Dedifferentiated amniotic fluid mesenchymal stem cell (primary cell): ENCODE results near the gene NRBP1.

Experiments
- DNase-seq: peaks from one replicate; pipeline ENCODE4 v3.0.0-alpha.2; 2016; ENCODE audit errors: extremely low spot score

Gene NRBP1

DNA sequence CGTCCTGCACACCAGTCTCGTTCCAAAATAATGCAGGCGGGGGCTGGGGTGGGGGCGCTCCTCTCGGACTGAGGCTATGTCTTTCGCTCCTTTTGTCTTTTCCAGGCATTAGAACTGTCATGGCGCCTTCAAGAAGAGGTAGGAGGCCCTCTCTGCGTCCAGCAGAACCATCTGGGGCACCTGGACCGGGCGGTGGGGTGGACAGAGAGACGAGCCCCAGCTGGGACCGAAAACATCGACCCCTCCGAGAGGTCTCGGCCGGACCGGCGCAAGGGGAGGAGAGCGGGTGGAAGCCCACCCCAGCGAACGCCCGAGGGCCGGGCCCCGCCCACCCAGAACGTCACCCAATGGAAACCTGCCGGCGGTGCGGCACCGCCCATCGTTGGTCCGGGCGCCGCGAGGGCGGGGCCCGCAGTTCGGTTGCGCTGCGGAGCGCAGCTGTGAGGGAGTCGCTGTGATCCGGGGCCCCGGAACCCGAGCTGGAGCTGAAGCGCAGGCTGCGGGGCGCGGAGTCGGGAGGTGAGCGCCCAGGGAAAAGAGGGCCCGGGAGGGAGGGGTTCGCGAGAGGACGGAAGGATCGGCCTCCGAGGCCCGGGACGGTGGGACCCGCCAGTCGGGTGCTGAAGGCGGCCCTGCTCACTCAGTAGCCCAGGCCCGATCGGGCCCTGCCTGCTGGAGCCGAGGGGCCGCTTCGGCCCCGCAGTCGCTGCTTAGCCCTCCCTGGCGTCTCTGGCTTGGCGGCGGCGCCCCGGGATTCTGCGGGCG is at the start of gene NRBP1:
Gene NRBP1 (plus strand): TSS at position 419 of the 765 bp plus-strand sequence. CDS start 4,643 bp downstream, outside the sequence.
- DNase-seq: peak; percentile 78

DNA sequence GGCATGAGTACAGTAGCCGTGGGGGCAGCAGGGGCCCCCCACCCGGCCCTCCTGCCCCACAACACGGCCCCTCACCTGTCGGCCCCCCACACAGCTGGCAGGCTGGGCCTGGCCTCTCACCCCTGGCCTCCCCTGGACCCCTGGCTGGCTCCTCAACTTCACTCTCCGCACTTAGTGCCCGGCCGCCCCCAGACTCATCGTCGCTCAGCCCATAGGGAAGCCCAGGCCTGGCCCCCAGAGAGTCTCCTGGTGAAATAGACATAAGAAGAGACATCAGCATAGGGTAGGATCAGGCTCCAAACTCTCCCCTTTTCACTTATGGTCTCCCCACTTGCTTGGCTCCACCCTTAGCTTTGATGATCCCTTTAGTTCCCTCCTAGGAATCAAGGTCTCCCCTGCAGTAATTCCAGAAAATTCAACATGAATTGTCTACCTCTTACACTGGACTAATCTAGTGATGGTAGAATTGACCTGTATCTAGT is 49.6 kb upstream of the NRBP1 start:
- DNase-seq: no peak

DNA sequence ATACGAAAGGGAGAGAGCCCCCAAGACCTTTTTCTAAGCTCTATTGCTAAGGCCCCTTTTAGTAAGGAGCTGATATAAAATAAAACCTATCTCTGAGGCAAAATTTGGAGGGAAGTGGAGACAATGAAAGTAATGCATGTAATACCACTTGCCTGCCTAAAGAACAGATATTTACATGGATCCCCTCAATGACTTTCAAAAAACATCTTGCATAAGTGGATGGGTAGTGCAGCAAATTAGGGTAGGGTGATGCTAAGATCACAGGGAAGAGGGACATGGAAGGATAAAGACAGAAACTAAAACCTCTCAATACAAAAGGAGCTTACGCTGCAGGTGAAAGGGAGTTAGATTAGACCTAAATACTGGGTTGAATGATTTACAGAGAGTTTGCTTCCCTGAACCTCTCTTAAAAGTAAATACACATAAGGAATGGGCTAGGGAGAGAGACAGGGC is 49.0 kb upstream of the NRBP1 start:
- no peak for DNase-seq

DNA sequence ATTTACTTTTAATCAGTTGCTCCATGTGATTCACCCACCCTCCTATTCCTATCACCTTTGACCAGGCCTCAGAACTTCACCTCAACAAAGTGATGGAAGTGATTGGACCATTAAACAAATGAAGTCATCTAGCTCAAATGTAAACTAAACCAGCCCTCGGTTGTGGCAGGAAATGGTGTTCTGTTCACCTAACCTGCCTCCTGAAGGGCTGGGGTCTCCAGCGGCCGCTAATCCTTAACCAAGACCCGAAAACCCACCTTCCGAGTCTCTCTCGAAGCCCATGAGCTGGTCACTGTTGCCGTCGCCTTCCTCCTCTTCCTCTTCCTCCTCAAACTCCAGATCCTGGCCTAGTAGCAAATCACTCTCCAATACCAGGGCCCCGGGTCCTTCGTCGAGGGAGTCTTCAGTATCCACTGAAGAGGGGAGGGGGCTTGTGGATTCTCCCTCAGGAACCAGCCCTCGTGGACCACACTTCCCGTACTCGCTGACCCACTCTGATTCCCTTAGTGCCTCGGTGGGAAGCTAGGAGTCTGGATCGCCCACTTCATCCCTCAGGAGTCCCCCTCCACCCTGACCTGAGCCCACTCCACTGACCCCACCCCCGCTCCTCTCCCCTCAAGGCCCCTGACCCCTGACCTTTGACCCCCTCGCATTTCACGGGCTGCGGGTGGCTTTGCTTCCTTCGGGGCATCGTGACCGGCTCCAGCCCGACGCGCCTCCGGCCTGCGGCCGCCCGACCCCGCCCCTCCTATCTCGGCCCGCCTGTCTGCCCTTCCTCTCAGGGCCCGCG is 48.4 kb upstream of the NRBP1 start:
- no peak for DNase-seq

DNA sequence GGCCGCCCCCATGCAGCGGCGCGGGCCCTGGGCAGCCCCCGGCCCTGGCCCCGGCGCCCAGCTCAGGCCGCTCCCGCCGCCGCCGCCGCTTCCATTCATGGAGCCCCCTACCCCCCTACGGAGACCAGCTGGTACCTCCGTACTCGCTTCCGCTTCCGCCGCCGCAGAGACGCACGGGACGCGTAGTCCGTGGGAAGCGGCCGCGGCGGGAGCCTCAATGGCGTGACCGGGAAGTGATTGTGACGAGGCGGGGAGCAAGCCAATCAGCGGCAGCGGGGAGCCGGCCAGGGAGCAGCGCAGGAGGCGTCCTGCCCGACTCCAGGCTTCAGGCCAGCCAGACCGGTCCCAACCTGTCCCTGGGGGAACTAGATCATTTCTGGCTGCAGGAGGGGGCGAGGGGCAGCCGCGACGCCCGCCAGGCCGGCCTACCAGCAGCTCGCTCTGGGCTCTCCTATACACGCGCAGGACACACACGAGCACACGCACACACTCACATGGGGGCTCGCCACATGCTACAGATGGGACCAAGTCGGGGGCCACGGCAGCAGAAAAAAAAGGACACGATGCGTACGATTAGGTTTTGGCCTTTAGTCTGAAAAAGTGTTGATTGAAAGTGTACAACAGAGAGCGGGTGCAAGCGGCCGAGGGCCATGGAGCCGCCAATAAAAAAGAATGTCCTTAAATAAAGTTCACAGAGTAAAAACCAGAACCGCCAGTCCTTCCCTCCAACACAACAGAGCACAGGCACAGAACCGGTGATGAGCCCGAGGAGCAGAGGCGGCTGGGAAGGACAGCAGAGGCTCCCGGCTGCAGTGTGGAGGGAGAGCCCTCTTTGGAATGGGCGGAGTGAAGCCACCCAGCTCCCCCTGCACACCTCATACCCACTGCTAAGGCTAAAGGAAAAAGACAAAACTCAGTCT is 47.5 kb upstream of the NRBP1 start, which contains the start of gene ZNF513:
Gene ZNF513 (minus strand): TSS at position 109 of the 920 bp plus-strand sequence. CDS start 208 bp downstream, outside the sequence.
- peak; percentile 94 for DNase-seq

DNA sequence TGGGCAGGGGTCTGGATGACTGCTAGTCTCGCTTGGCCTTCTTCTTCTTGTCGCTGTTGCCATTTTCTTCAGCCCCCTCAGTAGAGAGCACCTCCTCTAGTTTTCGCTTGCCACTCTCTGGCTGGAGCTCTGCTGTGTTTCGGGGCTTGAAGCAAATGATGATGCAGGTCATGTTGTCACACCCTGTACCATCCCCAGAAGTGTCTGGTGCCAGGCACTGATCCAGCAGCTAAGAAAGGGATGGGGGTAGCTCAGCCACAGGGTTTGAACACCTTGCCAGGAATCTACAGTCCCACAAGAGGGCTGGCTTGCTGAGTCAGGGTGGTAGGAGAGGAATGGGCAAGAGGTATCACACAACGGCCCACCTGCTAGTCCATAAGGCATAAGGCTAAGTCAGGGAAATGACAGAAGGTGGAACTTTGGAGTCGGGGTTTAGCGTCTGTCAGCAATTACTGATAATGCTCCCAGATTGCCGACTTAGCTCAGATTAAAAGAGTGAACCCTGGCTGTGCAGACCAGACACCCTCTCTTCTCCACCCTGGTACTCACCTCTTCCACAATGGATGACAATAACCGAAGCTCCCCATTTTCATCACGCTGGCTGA is 46.8 kb upstream of the NRBP1 start:
- no peak for DNase-seq

DNA sequence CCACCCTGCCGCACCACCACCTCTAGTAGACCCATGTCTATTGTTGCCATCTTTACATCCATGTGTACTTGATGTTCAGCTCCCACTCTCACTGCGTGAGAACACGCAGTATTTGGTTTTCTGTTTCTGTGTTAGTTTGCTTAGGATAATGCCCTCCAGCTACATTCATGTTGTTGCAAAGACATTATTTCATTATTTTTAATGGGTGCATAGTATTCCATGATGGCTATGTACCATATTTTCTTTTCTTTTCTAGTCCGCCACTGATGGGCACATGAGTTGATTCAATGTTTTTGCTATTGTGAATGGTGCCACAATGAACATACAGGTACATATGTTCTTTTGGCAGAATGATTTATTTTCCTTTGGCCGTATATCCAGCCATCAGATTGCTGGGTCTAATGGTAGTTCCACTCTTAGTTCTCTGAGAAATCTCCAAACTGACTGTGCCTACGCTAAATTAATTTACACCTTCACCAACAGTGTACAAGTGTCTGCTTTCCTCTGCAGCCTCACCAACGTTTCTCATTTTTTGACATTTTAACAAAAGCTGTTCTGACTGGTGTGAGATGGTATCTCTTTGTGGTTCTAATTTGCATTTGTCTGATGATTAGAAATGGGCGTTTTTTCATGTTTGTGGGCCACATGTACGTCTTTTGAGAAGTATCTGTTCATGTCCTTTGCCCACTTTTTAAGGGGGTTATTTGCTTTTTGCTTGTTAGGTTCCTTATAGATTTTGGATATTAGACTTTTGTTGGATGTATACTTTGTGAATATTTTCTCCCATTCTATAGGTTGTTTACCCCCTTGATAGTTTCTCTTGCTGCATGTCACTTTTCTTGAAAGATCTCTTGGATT is 37.4 kb upstream of the NRBP1 start:
- no peak for DNase-seq

DNA sequence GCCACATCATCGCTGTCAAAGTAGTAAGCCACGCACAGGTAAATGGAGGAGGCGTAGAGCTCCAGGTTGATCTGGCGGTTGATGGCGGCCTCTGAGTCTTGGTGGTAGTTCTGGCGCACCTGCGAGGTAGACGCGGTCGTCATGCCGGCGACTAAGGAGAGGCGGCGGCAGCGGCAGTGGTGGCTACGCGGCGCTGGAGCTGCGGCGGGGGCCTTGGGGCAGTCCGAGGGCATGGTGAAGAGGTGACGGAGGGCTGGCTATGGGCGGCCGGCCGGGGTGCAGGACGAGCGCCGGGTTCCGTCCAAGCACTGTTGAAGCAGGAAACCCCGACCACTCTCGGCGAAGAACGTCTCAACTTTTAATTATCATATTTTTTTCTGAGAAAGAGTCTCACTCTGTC is 35.2 kb upstream of the NRBP1 start:
- DNase-seq: no peak

DNA sequence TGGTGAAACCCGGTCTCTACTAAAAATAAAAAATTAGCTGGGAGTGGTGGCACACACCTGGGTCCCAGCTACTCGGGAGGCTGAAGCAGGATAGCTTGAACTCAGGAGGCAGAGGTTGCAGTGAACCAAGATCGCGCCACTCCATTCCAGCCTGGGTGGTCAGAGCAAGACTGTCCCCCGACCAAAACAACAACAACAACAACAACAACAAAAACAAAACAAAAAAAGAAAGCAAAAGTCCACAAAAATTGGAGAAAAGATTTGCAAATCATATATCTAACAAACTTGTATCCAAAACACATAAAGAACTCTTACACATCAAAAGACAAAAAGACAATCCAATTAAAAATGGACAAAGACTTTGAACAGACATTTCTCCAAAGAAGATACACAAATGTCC is 29.5 kb upstream of the NRBP1 start:
- DNase-seq: no peak

DNA sequence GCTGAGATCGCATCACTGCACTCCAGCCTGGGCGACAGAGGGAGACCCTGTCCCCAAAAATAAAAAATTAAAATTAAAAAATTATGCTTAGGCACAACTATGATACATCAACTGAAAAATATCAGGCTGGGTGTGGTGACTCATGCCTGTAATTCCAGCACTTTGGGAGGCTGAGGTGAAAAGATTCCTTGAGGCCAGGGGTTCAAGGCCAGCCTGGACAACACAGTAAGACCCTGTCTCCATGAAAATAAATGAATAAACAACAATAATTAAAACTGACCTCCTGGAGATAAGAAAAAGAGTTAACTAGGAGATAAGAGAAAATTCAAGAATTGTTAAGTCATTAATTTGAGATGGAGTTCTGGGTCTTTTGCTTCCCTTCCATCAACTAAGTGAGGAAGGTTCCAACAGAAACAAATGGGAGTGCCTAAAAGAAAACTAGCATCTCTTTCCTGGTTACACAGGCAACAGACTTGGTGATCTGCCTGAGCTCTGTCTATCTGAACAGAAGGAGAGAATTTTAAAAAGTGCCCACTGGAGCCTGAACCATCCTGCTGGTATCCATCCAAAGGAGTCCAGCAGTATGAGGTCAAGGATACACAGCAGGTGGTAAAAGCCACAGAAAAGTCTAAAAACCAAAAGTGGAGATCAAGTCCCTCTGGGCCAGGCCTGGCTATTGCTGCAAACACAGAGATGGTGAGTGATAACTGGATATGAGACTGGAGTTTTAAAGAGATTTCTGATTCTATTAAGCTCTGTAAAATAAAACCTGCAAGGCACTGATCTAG is 27.9 kb upstream of the NRBP1 start:
- no peak for DNase-seq

DNA sequence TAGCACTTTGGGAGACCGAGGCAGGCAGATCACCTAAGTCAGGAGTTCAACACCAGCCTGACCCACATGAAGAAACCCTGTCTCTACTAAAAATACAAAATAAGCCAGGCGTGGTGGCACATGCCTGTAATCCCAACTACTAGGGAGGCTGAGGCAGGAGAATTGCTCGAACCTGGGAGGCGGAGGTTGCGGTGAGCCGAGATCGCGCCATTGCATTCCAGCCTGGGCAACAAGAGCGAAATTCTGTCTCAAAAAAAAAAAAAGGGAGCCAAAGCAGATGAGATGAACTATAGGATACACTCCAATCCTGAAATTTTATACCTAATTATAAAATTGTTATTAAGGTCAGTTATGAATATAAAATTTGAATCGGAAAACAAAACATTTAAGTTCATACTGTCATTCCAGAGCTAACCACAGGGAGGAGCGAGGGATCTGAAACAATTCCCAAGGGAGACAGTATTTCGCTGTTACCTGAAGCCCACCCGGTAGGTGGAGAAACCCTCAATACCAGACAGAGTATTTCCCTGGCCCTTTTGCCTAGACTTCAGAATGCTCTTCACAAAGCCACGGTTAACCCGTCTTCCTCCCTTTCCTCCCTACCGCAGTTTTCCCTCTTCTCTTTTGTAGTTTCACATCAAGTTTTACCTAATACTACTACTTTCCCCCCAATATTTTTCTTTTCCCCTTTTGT is 20.5 kb upstream of the NRBP1 start:
- peak; percentile 30 for DNase-seq

DNA sequence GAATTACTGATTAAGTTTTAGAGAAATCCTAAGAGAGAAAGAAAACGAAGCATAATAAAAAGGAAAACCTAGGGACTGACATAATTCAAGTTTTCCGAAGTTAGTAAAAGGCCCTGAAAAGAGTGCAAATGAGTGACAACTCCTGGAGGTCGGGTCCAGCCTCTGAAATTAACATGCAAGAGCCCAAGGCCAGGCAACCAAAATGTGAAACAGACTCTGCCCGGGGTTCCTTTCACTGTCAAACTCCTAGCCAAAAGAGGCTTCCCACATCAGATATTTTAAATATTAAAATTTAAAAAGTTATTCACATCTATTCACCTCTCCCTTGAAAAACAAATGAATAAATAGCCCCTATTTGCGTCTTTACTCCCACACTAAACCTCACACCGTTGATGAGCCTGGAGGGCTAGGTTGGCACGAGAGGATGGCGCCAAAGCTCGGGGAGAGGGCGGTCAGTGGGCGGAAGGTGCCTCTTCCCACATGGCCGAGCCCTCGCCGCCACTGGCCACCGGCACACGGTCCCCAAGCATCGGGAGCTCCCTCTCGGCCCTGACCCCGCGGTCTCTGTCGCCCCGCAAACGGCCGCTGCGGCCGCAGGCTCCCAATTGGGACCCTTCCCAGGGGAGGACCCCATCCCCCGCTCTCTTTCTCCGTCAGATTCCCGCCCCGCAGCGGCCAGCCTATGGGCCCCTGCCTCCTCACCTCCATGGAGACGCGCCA is 19.7 kb upstream of the NRBP1 start:
- no peak for DNase-seq

DNA sequence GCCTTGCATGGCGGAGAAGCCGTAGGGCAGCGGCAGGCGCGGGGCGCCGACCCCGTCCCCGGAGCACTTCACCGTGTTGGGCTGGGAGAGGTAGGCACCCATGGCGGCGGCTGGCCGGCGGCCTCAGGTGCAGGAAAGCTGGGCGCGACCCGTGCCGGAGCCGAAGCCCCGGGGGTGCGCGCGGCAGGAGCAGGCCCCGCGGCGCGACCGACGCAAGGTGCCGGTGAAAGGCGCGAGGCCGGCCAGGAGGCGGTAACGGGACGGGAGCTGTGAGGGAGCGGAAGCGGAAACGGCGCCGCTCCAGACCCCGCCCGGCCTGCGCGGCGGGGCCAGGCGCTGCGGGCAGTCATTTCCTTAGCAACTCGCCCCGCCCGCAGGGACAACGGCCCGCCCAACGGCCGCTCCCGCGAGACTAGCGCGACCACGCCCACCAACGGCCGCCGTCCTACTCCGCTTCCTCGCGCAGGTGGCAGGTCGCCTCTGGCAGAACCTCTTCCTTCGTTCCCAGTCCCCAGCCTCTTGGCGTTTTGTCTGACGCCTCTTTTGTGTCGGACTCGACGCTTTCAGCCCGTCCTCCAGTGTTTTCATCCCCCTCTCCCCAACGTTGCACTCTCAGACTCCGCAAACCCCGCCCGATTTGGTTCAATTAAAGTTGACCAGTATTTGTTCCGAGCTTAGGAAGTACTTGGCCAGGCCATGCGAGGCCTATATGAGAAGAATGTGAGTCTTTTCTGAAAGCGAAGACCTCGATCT is 18.9 kb upstream of the NRBP1 start, which contains the start of gene PPM1G:
Gene PPM1G (minus strand): TSS at position 271 of the 753 bp plus-strand sequence. CDS start 169 bp downstream, at position 102.
- peak; percentile 85 for DNase-seq

DNA sequence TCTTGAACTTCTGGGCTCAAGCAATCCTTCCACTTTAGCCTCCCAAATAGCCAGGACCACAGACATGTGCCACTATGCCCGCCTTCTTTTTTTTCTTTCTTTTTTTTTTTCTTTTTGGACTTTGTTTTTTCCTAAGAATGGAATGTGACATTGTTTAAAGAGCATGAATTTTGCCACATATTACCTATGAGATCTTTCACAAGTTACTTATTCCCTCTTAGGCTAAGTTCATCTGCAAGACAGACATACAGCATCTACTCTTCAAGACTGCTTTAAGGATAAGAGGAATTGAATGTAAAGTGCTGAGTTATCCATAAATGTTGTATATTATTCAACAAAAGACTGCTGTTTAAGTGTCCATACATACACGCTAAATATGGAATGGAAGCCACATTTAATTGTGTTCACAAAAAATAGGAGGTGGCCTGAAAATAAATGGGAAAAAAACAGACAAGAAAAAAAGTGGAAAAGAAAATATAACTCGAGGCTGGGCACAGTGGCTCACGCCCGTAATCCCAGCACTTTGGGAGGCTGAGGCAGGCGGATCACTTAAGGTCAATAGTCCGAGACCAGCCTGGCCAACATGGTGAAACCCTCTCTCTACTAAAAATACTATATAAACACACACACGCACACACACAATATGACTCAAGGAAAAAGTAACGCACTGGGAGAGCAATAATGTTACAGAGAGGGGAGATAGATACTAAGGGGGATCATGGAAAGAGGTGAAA is 15.8 kb upstream of the NRBP1 start:
- no peak for DNase-seq

DNA sequence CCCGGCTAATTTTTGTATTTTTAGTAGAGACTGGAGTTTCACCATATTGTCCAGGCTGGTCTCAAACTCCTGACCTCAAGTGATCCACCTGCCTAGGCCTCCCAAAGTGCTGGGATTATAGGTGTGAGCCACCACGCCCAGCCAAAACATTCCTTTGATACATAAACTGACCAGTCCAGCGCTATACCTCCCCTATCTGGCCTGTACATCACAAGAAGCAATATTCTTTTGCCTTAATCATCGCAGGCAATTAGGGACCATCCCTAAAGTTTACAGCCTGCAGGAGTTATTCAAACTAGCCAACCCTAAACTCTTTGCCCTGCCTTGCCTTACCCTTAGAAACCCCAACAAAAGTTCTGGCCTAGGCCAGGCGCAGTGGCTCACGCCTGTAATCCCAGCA is 12.3 kb upstream of the NRBP1 start:
- DNase-seq: no peak

DNA sequence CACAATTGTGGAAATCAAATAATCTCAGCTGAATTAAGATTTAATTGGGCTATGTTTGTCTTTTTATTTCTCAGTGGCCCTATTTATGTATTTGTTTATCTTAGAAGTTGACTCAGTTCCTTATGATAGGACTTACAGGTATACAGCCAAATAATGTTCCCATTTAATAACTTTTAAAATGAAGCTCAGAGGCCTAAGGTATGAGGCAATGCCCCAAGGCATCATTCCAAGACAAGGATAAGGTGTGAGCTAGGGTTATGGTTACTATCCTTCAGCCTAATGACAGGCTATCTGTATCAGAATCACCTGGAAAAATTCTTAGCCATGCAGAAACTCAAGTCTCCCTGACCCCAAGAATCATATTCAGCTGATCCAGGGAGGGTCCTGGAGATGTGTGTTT is 7.4 kb upstream of the NRBP1 start:
- no peak for DNase-seq
